Thyroid gland (tissue), 4 donors: ENCODE data around the gene CUEDC1. TPM values are rescaled to one million over a fixed set of nuclear protein-coding genes. Genes with fewer than 3 reads are reported as not detected.

ENCODE experiments used
- DNase-seq, 2 donors: peaks; one replicate each; pipeline ENCODE4 v3.0.0-alpha.2; 2019
- H3K27ac ChIP-seq, 3 donors: fragments of 200-600 bp; sonication (generic); 1 replicate in 2 of 3; 2 replicates in 1 of 3; pipeline ENCODE4 v1.5.1; 2016 to 2019; ENCODE audit warnings: mild to moderate bottlenecking in 1 of 3, moderate library complexity in 1 of 3
- H3K27me3 ChIP-seq: fragments of 200-600 bp; sonication (generic); one replicate; pipeline ENCODE4 v1.5.1; 2019
- H3K36me3 ChIP-seq, 2 donors: fragments of 200-600 bp; sonication (generic); one replicate each; pipeline ENCODE4 v1.5.1; 2016 to 2019
- H3K4me1 ChIP-seq, 2 donors: fragments of 200-600 bp; sonication (generic); one replicate each; pipeline ENCODE4 v1.5.1; 2017 to 2019
- H3K4me3 ChIP-seq, 3 donors: fragments of 200-600 bp; sonication (generic); replicated peaks in 1 of 3; 1 replicate in 2 of 3; 2 replicates in 1 of 3; pipeline ENCODE4 v1.5.1; 2016; ENCODE audit warnings: mild to moderate bottlenecking in 1 of 3
- H3K9me3 ChIP-seq: fragments of 200-600 bp; sonication (generic); one replicate; pipeline ENCODE4 v1.5.1; 2017
- CTCF ChIP-seq, 6 experiments: fragments of 200-600 bp in 3 of 6; fragments of 450-650 bp in 3 of 6; sonication (generic) in 3 of 6; IDR thresholded peaks; one replicate each; pipeline ENCODE4 v1.5.1; 2016 to 2019; ENCODE audit warnings: antibody characterized with exemption in 6 of 6, mild to moderate bottlenecking in 2 of 6, inconsistent platforms in 1 of 6, moderate library complexity in 1 of 6
- POLR2A ChIP-seq, 2 donors: fragments of 450-650 bp; IDR thresholded peaks; one replicate each; pipeline ENCODE4 v1.6.1; 2017; ENCODE audit warnings: antibody characterized with exemption in 2 of 2, mild to moderate bottlenecking in 2 of 2, moderate library complexity in 1 of 2
- WGBS, 2 donors: methylation state at CpG; one replicate each; pipeline ENCODE4 v1.1.5; 2017; 5-methylcytosine and 5-hydroxymethylcytosine counted together
- intact Hi-C: fragments of 100-400 bp; cut with DNase I; formaldehyde crosslinking; loops from one replicate; pipeline ENCODE4 v1.15.1; 2023
- total RNA-seq, 4 donors: library from RNA; depleted of rRNA; stranded (reverse); fragments of >200 nt; gene quantifications; one replicate each; pipeline ENCODE4 v1.2.3, GENCODE V29; 2016

CUEDC1 gene
- total RNA-seq, 4 donors from 2014 or later: 25.6 to 32.3 (median 29.9) TPM

- peak overlapping the region; percentile 74 to 97 (median 95) for H3K27ac ChIP-seq
- no peaks in the 10 kb centered on the region for H3K9me3 ChIP-seq
- H3K4me3 ChIP-seq: peak overlapping the region in 2 of 3 donors; percentile 79 to 97
- H3K27me3 ChIP-seq: no peaks in the 10 kb centered on the region
- H3K36me3 ChIP-seq: no peaks in the 10 kb centered on the region
- 66 to 76% methylated on average over 9 to 13 of the region's 13 CpGs for WGBS, 2 donors
- DNase-seq: no peak
- TF ChIP-seq CTCF (IDR thresholded peaks at IDR 0.05): no peak
- TF ChIP-seq POLR2A (IDR thresholded peaks at IDR 0.05): no peak
- H3K4me1 ChIP-seq: peaks cover 30 to 48% of the 10 kb centered on the region in 2 donors
- intact Hi-C loops: loop anchor here (5.0 kb wide), 1 partner anchor 62 kb away; no protein-coding TSS in a partner anchor
These were observed 1.4 kb downstream of the CUEDC1 start for GRCh38 chr17:57953705-57954396.

DNA sequence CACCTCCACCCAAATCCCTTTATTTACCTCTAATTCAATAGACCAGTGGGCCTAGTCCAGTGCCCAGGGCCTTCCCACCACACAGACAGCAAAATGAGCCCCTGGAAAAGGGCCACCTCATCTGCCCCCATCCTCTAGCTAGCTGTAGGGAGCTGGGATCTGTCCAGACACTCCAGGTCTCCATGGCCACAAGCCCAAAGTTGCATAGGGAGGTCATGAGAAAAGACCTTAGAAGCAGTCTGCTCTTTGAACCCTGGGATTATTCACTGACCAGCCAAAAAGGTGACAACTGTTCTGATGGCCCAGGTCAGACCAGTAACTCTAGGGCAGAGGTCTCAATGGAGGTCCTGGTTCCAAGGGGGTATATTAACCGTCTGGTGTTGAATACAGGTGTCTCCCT lies 2.0 kb downstream of the CUEDC1 start:
- H3K36me3 ChIP-seq: no peaks in the 10 kb centered on the region
- intact Hi-C loops: loop anchor here (5.0 kb wide), 1 partner anchor 61 kb away; no protein-coding TSS in a partner anchor
- whole genome bisulfite sequencing, 2 donors: 89 to 100% methylated on average over 1 of the region's 1 CpG
- peak in 1 of 2 donors; percentile 21 for DNase-seq
- TF ChIP-seq POLR2A (IDR thresholded peaks at IDR 0.05) (no peak), CTCF (IDR thresholded peaks at IDR 0.05) (no peak)
- no peaks in the 10 kb centered on the region for H3K27me3 ChIP-seq
- peak overlapping the region in 2 of 3 donors; percentile 74 to 97 for H3K27ac ChIP-seq
- no peaks in the 10 kb centered on the region for H3K9me3 ChIP-seq
- H3K4me1 ChIP-seq: peaks cover 36 to 55% of the 10 kb centered on the region in 2 donors
- H3K4me3 ChIP-seq: no peak overlapping the region

- TF ChIP-seq POLR2A (IDR thresholded peaks at IDR 0.05): no peak
- TF ChIP-seq CTCF (IDR thresholded peaks at IDR 0.05): no peak
- Histone ChIP-seq H3K27me3 (no peaks in the 10 kb centered on the region), H3K9me3 (no peaks in the 10 kb centered on the region), H3K4me1 (peaks cover 57 to 77% of the 10 kb centered on the region in 2 donors), H3K27ac (peak overlapping the region; percentile 61 to 80 (median 67)), H3K4me3 (no peak overlapping the region), H3K36me3 (no peaks in the 10 kb centered on the region)
- peak; percentile 41 to 47 for DNase-seq
- intact Hi-C loops: loop anchor here (5.0 kb wide), 1 partner anchor 57 kb away; no protein-coding TSS in a partner anchor
- WGBS, 2 donors: 79 to 87% methylated on average over 5 of the region's 5 CpGs
These were observed 5.6 kb downstream of the CUEDC1 start for GRCh38 chr17:57949649-57950048.

- intact Hi-C loops: no loop called here
- DNase-seq: peak; percentile 29 to 30
- no peaks in the 10 kb centered on the region for H3K27me3 ChIP-seq
- WGBS, 2 donors: 72 to 75% methylated on average over 5 of the region's 5 CpGs
- H3K4me1 ChIP-seq: peaks cover 57 to 72% of the 10 kb centered on the region in 2 donors
- H3K27ac ChIP-seq: peak overlapping the region; percentile 68 to 80 (median 75)
- no peak overlapping the region for H3K4me3 ChIP-seq
- H3K36me3 ChIP-seq: no peaks in the 10 kb centered on the region
- no peak for TF ChIP-seq POLR2A (IDR thresholded peaks at IDR 0.05)
- TF ChIP-seq CTCF (IDR thresholded peaks at IDR 0.05): no peak
- H3K9me3 ChIP-seq: no peaks in the 10 kb centered on the region
These were observed 6.4 kb downstream of the CUEDC1 start for GRCh38 chr17:57948555-57949420.
